ENCODE results near the gene AZIN2.
"Not testable (repeated sequence)": the region's sequence is repeated elsewhere in the genome, so short reads cannot be mapped to it uniquely, and the experiment has no call there.

Gene AZIN2

GRCh38 chr1:33096363-33097005, 15.5 kb downstream of the AZIN2 start:
- no peak for DNase-seq

- no peak for DNase-seq
Measured at GRCh38 chr1:33097137-33097611, 16.2 kb downstream of the AZIN2 start.

- no peak for DNase-seq
Measured at GRCh38 chr1:33097762-33098161, 16.8 kb downstream of the AZIN2 start.

- DNase-seq: no peak
Measured at GRCh38 chr1:33098371-33098770, 17.4 kb downstream of the AZIN2 start.

GRCh38 chr1:33099290-33100118, 18.6 kb downstream of the AZIN2 start:
- DNase-seq: peak; percentile 73

- DNase-seq: not testable (repeated sequence)
Measured at GRCh38 chr1:33100119-33100415, 19.1 kb downstream of the AZIN2 start.

- DNase-seq: no peak
Measured at GRCh38 chr1:33110477-33110876, 29.5 kb downstream of the AZIN2 start.

- no peak for DNase-seq
Measured at GRCh38 chr1:33111965-33112364, 31.0 kb downstream of the AZIN2 start.

GRCh38 chr1:33117440-33118085, 36.6 kb downstream of the AZIN2 start:
- DNase-seq: no peak

GRCh38 chr1:33118274-33118673, 37.3 kb downstream of the AZIN2 start:
- no peak for DNase-seq

GRCh38 chr1:33119050-33119449, 38.1 kb downstream of the AZIN2 start:
- DNase-seq: no peak

GRCh38 chr1:33119532-33120217, 38.7 kb downstream of the AZIN2 start:
- no peak for DNase-seq

- no peak for DNase-seq
Measured at GRCh38 chr1:33120436-33121231, 39.7 kb downstream of the AZIN2 start.

GRCh38 chr1:33121728-33122127, 40.8 kb downstream of the AZIN2 start:
- no peak for DNase-seq

GRCh38 chr1:33122483-33123178, 41.7 kb downstream of the AZIN2 start:
- no peak for DNase-seq

- DNase-seq: no peak
Measured at GRCh38 chr1:33123266-33123665, 42.3 kb downstream of the AZIN2 start.

- not testable (repeated sequence) for DNase-seq
Measured at GRCh38 chr1:33124647-33125046, 43.7 kb downstream of the AZIN2 start.

GRCh38 chr1:33126411-33127000, 45.6 kb downstream of the AZIN2 start:
- DNase-seq: no peak

GRCh38 chr1:33127001-33127823, 46.3 kb downstream of the AZIN2 start:
- peak; percentile 98 for DNase-seq

GRCh38 chr1:33128781-33129180, 47.8 kb downstream of the AZIN2 start:
- no peak for DNase-seq

All from CD4-positive, alpha-beta T cell treated with Interleukin-17A for 4 hours (primary cell).